BLaER1 treated with 17β-estradiol and CSF1 and Interleukin-3, amounts not matched to agents 10 nM and 100 nM (cell line): ENCODE measurements around the gene CBLB.

Experiments
- H3K27ac ChIP-seq, 11 experiments: shearing (Covaris generic); formaldehyde crosslinking; 2 replicates each; pipeline ENCODE4 v1.8.1; 2022
- H3K27me3 ChIP-seq, 11 experiments: shearing (Covaris generic); formaldehyde crosslinking; 2 replicates each; pipeline ENCODE4 v1.8.1; 2022
- H3K36me3 ChIP-seq, 11 experiments: shearing (Covaris generic); formaldehyde crosslinking; 2 replicates each; pipeline ENCODE4 v1.8.1; 2022
- H3K4me1 ChIP-seq, 10 experiments: shearing (Covaris generic); formaldehyde crosslinking; 2 replicates each; pipeline ENCODE4 v1.8.1; 2022
- H3K4me2 ChIP-seq, 11 experiments: shearing (Covaris generic); formaldehyde crosslinking; 2 replicates each; pipeline ENCODE4 v1.8.1; 2022
- H3K4me3 ChIP-seq, 10 experiments: shearing (Covaris generic); formaldehyde crosslinking; 2 replicates each; pipeline ENCODE4 v1.8.1; 2022
- H3K9ac ChIP-seq, 11 experiments: shearing (Covaris generic); formaldehyde crosslinking; 2 replicates each; pipeline ENCODE4 v1.8.1; 2022
- H3K9me3 ChIP-seq, 11 experiments: shearing (Covaris generic); formaldehyde crosslinking; replicated peaks in 1 of 11; 2 replicates each; pipeline ENCODE4 v1.8.1; 2022
- H4K20me1 ChIP-seq, 11 experiments: shearing (Covaris generic); formaldehyde crosslinking; 2 replicates each; pipeline ENCODE4 v1.8.1; 2022
- Cebpa-rat ChIP-seq, 11 experiments: shearing (Covaris generic); IDR thresholded peaks; 2 replicates each; pipeline ENCODE4 v1.8.1; 2022

Gene CBLB

GRCh38 chr3:105857601-105858000, 11.2 kb downstream of the CBLB start:
- H3K27ac ChIP-seq, result no peak overlapping the region
- no peak for TF ChIP-seq Cebpa-rat (IDR thresholded peaks at IDR 0.05)
- no peak overlapping the region for H3K9ac ChIP-seq
- no peaks in the 10 kb centered on the region for H3K9me3 ChIP-seq
- peaks cover 0 to 71% (median 14%) of the 10 kb centered on the region in 11 experiments; a peak in 9 of 22 replicates for H4K20me1 ChIP-seq
- H3K4me3 ChIP-seq, result no peak overlapping the region
- H3K4me1 ChIP-seq, result peaks cover 9 to 21% (median 12%) of the 10 kb centered on the region in 10 experiments; a peak in 19 of 20 replicates
- H3K4me2 ChIP-seq, result no peak overlapping the region
- peaks cover 55 to 96% (median 76%) of the 10 kb centered on the region in 11 experiments for H3K36me3 ChIP-seq
- H3K27me3 ChIP-seq, result no peaks in the 10 kb centered on the region

- H3K4me1 ChIP-seq, result peaks cover 0 to 11% (median 2%) of the 10 kb centered on the region in 10 experiments; a peak in 9 of 20 replicates
- TF ChIP-seq Cebpa-rat (IDR thresholded peaks at IDR 0.05), result no peak
- H3K9ac ChIP-seq, result no peak overlapping the region
- no peaks in the 10 kb centered on the region for H3K9me3 ChIP-seq
- peaks cover 59 to 97% (median 85%) of the 10 kb centered on the region in 11 experiments for H3K36me3 ChIP-seq
- no peak overlapping the region for H3K27ac ChIP-seq
- no peaks in the 10 kb centered on the region for H3K27me3 ChIP-seq
- H4K20me1 ChIP-seq, result peaks cover 0 to 67% (median 5%) of the 10 kb centered on the region in 11 experiments; a peak in 7 of 22 replicates
- H3K4me3 ChIP-seq, result no peak overlapping the region
- H3K4me2 ChIP-seq, result no peak overlapping the region
These were observed 12.2 kb downstream of the CBLB start for GRCh38 chr3:105856605-105857004.

- H3K27ac ChIP-seq, result no peak overlapping the region
- no peak for TF ChIP-seq Cebpa-rat (IDR thresholded peaks at IDR 0.05)
- no peak overlapping the region for H3K4me3 ChIP-seq
These were observed 14.9 kb downstream of the CBLB start for GRCh38 chr3:105853801-105854432.

GRCh38 chr3:105851582-105851981, 17.2 kb downstream of the CBLB start:
- no peak overlapping the region for H3K9ac ChIP-seq
- H3K4me3 ChIP-seq, result no peak overlapping the region
- H3K4me1 ChIP-seq, result peaks cover 0 to 10% (median 0%) of the 10 kb centered on the region in 10 experiments; a peak in 5 of 20 replicates
- H3K27me3 ChIP-seq, result no peaks in the 10 kb centered on the region
- H3K36me3 ChIP-seq, result peaks cover 44 to 97% (median 72%) of the 10 kb centered on the region in 11 experiments
- no peaks in the 10 kb centered on the region for H3K9me3 ChIP-seq
- no peak overlapping the region; a peak in 1 of 22 replicates for H3K4me2 ChIP-seq
- no peak for TF ChIP-seq Cebpa-rat (IDR thresholded peaks at IDR 0.05)
- peaks cover 0 to 67% (median 0%) of the 10 kb centered on the region in 11 experiments; a peak in 6 of 22 replicates for H4K20me1 ChIP-seq
- H3K27ac ChIP-seq, result no peak overlapping the region

More at GRCh38 chr3:105853801-105854432, 14.9 kb downstream of the CBLB start:
- H4K20me1 ChIP-seq, result peaks cover 0 to 67% (median 0%) of the 10 kb centered on the region in 11 experiments; a peak in 7 of 22 replicates
- H3K36me3 ChIP-seq, result peaks cover 54 to 97% (median 83%) of the 10 kb centered on the region in 11 experiments
- no peaks in the 10 kb centered on the region for H3K9me3 ChIP-seq
- H3K4me2 ChIP-seq, result no peak overlapping the region
- H3K9ac ChIP-seq, result no peak overlapping the region
- peaks cover 0 to 10% (median 0%) of the 10 kb centered on the region in 10 experiments; a peak in 5 of 20 replicates for H3K4me1 ChIP-seq
- H3K27me3 ChIP-seq, result no peaks in the 10 kb centered on the region

GRCh38 chr3:105851176-105851575, 17.6 kb downstream of the CBLB start:
- H3K4me1 ChIP-seq, result peaks cover 0 to 10% (median 0%) of the 10 kb centered on the region in 10 experiments; a peak in 5 of 20 replicates
- H3K9ac ChIP-seq, result no peak overlapping the region
- peaks cover 0 to 66% (median 0%) of the 10 kb centered on the region in 11 experiments; a peak in 6 of 22 replicates for H4K20me1 ChIP-seq
- H3K4me3 ChIP-seq, result no peak overlapping the region
- no peaks in the 10 kb centered on the region for H3K9me3 ChIP-seq
- no peak overlapping the region; a peak in 1 of 22 replicates for H3K4me2 ChIP-seq
- no peaks in the 10 kb centered on the region for H3K27me3 ChIP-seq
- H3K36me3 ChIP-seq, result peaks cover 44 to 95% (median 68%) of the 10 kb centered on the region in 11 experiments
- H3K27ac ChIP-seq, result 0 out of 22 replicates have a peak overlapping the region, but pooled peaks of 1 of the 11 experiments have one; percentile 16
- TF ChIP-seq Cebpa-rat (IDR thresholded peaks at IDR 0.05), result no peak

GRCh38 chr3:105850593-105850992, 18.2 kb downstream of the CBLB start:
- H3K27ac ChIP-seq, result no peak overlapping the region
- H3K9ac ChIP-seq, result no peak overlapping the region
- H3K27me3 ChIP-seq, result no peaks in the 10 kb centered on the region
- no peak overlapping the region for H3K4me3 ChIP-seq
- no peak for TF ChIP-seq Cebpa-rat (IDR thresholded peaks at IDR 0.05)
- no peak overlapping the region for H3K4me2 ChIP-seq
- no peaks in the 10 kb centered on the region for H3K9me3 ChIP-seq
- peaks cover 0 to 61% (median 0%) of the 10 kb centered on the region in 11 experiments; a peak in 6 of 22 replicates for H4K20me1 ChIP-seq
- H3K4me1 ChIP-seq, result peaks cover 0 to 10% (median 0%) of the 10 kb centered on the region in 10 experiments; a peak in 5 of 20 replicates
- H3K36me3 ChIP-seq, result peaks cover 39 to 89% (median 63%) of the 10 kb centered on the region in 11 experiments

GRCh38 chr3:105848821-105849220, 20.0 kb downstream of the CBLB start:
- no peak overlapping the region for H3K4me2 ChIP-seq
- no peaks in the 10 kb centered on the region for H3K9me3 ChIP-seq
- H4K20me1 ChIP-seq, result peaks cover 0 to 58% (median 0%) of the 10 kb centered on the region in 11 experiments; a peak in 6 of 22 replicates
- H3K27ac ChIP-seq, result no peak overlapping the region
- no peaks in the 10 kb centered on the region for H3K27me3 ChIP-seq
- H3K4me1 ChIP-seq, result peaks cover 0 to 10% (median 0%) of the 10 kb centered on the region in 10 experiments; a peak in 2 of 20 replicates
- H3K36me3 ChIP-seq, result peaks cover 29 to 83% (median 54%) of the 10 kb centered on the region in 11 experiments
- no peak overlapping the region for H3K4me3 ChIP-seq
- no peak for TF ChIP-seq Cebpa-rat (IDR thresholded peaks at IDR 0.05)
- H3K9ac ChIP-seq, result no peak overlapping the region

- no peak for TF ChIP-seq Cebpa-rat (IDR thresholded peaks at IDR 0.05)
- Histone ChIP-seq H3K27ac (no peak overlapping the region), H3K9me3 (no peaks in the 10 kb centered on the region), H3K4me2 (no peak overlapping the region), H3K4me3 (no peak overlapping the region), H3K36me3 (peaks cover 24 to 79% (median 46%) of the 10 kb centered on the region in 11 experiments), H4K20me1 (peaks cover 0 to 58% (median 0%) of the 10 kb centered on the region in 11 experiments; a peak in 6 of 22 replicates), H3K27me3 (no peaks in the 10 kb centered on the region), H3K4me1 (peaks cover 0 to 10% (median 0%) of the 10 kb centered on the region in 10 experiments; a peak in 2 of 20 replicates), H3K9ac (no peak overlapping the region)
These were observed 20.9 kb downstream of the CBLB start for GRCh38 chr3:105847865-105848264.

- Histone ChIP-seq H3K9me3 (no peaks in the 10 kb centered on the region), H3K27ac (no peak overlapping the region), H3K4me3 (no peak overlapping the region), H3K36me3 (peaks cover 20 to 79% (median 44%) of the 10 kb centered on the region in 11 experiments), H3K9ac (no peak overlapping the region), H4K20me1 (peaks cover 0 to 58% (median 0%) of the 10 kb centered on the region in 11 experiments; a peak in 6 of 22 replicates), H3K4me2 (no peak overlapping the region), H3K4me1 (peaks cover 0 to 10% (median 0%) of the 10 kb centered on the region in 10 experiments; a peak in 2 of 20 replicates), H3K27me3 (no peaks in the 10 kb centered on the region)
- TF ChIP-seq Cebpa-rat (IDR thresholded peaks at IDR 0.05), result no peak
These were observed 21.4 kb downstream of the CBLB start for GRCh38 chr3:105847452-105847851.
